Stimulated activated CD4-positive, alpha-beta T cell treated with anti-CD3 and anti-CD28 coated beads, TNF-alpha, amount 100 ng/mL, for 24 hours (primary cell): ENCODE results near the gene HFM1.

Source experiments
- DNase-seq, 3 experiments: peaks; one replicate each; pipeline ENCODE4 v3.0.0-alpha.2; 2020; ENCODE audit warnings: low read depth in 3 of 3

The HFM1 gene

DNA sequence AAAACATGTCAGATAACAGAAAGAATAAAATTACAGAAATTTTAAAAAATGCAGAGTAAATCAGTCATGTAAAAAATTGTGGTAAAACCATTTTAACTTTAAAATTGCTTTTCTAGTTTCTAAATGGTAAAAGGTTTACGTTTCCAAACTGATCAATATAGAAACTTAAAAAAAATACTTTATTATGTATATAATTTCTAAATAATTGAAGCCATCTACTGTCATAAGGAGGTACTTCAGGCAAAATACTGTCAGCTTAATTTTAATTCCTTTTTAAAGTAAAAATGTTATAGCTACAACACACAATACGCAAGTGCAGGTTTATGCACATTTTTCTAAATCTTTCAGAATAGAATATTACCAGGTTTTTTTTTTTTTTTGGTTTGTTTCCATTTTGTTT is 159.9 kb downstream of the HFM1 start:
- no peak for DNase-seq

- no peak for DNase-seq
Observed at GRCh38 chr1:91243171-91243570, 161.5 kb downstream of the HFM1 start.

DNA sequence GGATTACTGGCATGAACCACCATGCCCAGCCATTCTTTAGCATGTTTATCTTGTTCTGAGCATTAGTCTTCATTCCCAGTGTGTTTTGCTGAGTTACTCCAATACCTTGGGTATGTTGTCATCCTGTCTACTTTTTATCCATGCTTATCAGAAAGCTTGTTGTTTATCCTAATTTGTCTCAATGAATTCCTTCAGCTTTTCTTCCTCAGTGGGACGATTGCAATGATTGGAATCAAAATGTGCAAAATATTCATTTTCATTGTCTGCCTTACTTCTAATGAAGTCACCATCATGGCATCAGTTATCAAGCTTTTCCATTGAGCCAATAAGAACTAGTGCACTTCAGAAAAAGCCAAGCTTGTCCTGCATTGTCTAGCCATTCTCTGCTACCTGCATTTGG is 170.5 kb downstream of the HFM1 start:
- no peak for DNase-seq

DNA sequence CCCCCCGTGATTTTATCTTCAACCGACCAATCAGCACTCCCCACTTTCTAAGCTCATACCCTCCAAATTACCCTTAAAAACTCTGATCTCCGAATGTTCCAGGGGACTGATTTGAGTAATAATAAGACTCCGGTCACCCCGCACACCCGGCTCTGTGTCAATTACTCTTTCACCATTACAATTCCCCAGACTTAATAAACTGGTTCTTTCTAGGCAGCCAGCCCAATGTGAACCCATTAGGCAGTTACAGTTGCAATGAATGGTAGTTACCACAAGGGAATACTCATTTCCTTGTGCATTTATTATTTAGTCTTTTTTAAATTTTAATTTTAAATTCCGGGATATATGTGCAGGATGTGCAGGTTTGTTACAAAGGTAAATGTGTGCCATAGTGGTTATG is 177.9 kb downstream of the HFM1 start:
- DNase-seq, result no peak

DNA sequence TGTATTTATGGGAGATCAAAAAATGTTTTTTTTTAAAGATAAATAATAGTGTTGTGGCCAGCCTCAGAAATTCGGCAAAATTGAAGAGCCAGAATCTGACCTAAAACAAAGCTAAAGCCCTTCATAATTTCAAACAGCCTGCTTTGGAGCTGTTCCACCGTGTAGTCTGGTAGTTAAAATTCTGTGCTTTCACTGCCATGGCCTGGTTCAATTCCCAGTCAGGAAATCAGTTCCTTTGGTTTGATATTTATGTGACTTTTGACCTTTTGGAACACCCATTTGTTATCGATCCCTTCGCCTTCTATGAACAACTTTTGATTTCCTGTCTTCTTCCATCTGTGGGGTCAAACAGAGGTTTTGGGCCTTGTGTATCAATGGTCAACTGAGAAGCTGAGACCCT is 179.8 kb downstream of the HFM1 start:
- no peak for DNase-seq

- no peak for DNase-seq
Observed at GRCh38 chr1:91221017-91221416, 183.6 kb downstream of the HFM1 start.

DNA sequence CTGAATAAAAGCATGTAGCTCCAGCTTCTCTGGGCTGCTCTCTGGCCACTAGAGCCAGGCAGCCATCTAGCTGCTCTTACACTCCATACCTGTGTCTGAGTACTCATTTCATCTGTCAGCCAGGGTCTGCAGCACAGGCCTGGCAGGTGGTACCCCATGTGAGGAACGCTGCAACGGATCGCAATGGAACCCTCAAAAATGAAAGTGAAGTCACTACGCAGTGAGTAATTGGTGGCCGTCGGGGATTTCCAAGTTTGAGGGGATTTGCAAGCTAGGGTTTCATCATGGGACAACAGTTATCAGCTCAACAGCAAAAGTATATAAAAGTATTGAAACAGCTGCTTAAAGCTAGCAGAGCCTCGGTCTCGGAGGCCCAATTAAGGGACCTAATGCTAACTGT is 186.7 kb downstream of the HFM1 start:
- DNase-seq, result no peak
